Measurements from ENCODE around the gene KLHL21.

DNA sequence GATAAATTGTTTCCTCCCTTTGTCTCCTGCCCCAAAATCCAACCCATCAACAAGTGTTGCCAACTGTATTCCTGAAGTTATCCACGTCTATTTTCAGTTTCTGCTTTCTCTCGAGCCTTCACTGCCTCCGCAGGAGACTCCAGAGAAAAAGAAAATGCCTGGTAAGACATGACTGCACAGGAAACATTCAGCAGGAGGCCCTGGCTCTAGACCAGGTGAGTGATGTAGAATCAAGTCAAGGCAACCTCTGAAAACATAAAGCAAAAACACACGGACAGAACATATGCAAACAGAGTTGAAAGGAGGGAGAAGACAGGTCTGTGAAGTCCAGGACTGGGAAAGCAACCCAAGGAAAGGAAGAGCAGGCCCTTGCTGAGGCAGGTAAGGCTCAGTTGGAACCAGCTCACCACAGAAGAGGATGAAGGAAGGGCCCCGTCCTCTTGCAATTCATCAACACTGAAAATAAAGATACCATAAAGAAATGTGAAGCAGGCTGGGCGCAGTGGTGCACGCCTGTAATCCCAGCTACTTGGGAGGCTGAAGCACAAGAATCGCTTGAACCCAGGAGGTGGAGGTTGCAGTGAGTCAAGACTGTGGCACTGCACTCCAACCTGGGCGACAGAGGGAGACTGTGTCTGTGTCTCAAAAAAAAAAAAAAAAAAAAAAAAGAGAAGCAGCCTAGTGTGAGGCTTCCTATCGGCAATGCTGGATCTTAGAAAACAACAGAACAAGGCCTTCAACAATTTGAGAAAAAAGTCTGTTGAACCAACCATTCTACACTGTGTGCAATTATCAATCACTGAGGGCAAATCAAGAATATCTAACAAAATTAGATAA, 57.2 kb downstream of the KLHL21 start:
- TF ChIP-seq, protein P1, sequence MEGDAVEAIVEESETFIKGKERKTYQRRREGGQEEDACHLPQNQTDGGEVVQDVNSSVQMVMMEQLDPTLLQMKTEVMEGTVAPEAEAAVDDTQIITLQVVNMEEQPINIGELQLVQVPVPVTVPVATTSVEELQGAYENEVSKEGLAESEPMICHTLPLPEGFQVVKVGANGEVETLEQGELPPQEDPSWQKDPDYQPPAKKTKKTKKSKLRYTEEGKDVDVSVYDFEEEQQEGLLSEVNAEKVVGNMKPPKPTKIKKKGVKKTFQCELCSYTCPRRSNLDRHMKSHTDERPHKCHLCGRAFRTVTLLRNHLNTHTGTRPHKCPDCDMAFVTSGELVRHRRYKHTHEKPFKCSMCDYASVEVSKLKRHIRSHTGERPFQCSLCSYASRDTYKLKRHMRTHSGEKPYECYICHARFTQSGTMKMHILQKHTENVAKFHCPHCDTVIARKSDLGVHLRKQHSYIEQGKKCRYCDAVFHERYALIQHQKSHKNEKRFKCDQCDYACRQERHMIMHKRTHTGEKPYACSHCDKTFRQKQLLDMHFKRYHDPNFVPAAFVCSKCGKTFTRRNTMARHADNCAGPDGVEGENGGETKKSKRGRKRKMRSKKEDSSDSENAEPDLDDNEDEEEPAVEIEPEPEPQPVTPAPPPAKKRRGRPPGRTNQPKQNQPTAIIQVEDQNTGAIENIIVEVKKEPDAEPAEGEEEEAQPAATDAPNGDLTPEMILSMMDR (IDR thresholded peaks at IDR 0.05; ENCODE audit: low read length): no peak
- no peak for TF ChIP-seq EZH2 (IDR thresholded peaks at IDR 0.05; ENCODE audit: borderline replicate concordance, low read length)
